ENCODE results near the gene FYN. TPM values are rescaled to one million over a fixed set of nuclear protein-coding genes. Genes with fewer than 3 reads are reported as not detected.

FYN gene
- total RNA-seq, 4 donors from 2014 or later, result 55.3 to 249 (median 74.3) TPM

- Histone ChIP-seq H3K27ac (peak overlapping the region in 3 of 4 donors; percentile 42 to 66 (median 51)), H3K4me1 (peaks cover 0 to 34% (median 0%) of the 10 kb centered on the region in 4 donors), H3K27me3 (no peaks in the 10 kb centered on the region), H3K4me3 (no peak overlapping the region), H3K36me3 (no peaks in the 10 kb centered on the region), H3K9me3 (no peaks in the 10 kb centered on the region)
- DNase-seq, result no peak
- no peak for TF ChIP-seq POLR2A (IDR thresholded peaks at IDR 0.05)
- TF ChIP-seq CTCF (IDR thresholded peaks at IDR 0.05), result no peak
Measured at GRCh38 chr6:111662072-111662793, 211.0 kb downstream of the FYN start.

DNA sequence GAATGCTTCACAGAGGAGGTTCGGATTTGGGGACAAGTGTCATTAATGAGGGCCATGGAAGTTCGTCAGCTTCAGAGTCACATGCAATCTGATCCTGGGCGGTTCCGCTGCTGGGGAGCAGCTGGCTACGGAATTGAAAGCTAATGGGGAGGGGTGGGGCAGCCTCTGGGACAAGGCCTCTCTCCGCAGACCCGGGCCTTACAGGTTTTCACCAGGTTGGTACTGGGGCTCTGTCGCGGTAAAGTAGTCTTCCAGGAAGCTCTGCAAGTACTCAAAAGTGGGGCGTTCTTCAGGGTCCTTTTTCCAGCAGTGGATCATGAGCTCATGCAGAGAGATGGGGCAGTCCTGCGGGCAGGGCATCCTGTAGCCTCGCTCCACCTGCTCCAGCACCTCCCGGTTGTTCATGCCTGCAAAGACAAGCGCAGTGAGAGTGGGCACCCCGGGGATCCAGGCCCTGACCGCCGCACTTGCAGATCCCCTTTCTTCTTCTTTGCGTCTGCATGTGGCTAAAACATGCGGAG is 211.7 kb downstream of the FYN start:
- Histone ChIP-seq H3K27ac (peak overlapping the region in 2 of 4 donors; percentile 51 to 66), H3K27me3 (no peaks in the 10 kb centered on the region), H3K4me3 (peak overlapping the region in 1 of 4 donors; percentile 20), H3K36me3 (no peaks in the 10 kb centered on the region), H3K9me3 (no peaks in the 10 kb centered on the region), H3K4me1 (peaks cover 0 to 31% (median 0%) of the 10 kb centered on the region in 4 donors)
- no peak for TF ChIP-seq POLR2A (IDR thresholded peaks at IDR 0.05)
- no peak for TF ChIP-seq CTCF (IDR thresholded peaks at IDR 0.05)
- DNase-seq, result peak in 1 of 3 donors; percentile 55

GRCh38 chr6:111660531-111660930 is 212.7 kb downstream of the FYN start:
- Histone ChIP-seq H3K36me3 (no peaks in the 10 kb centered on the region), H3K4me1 (peaks cover 0 to 27% (median 0%) of the 10 kb centered on the region in 4 donors), H3K27ac (no peak overlapping the region), H3K4me3 (no peak overlapping the region), H3K9me3 (no peaks in the 10 kb centered on the region), H3K27me3 (no peaks in the 10 kb centered on the region)
- TF ChIP-seq POLR2A (IDR thresholded peaks at IDR 0.05) (no peak), CTCF (IDR thresholded peaks at IDR 0.05) (no peak)
- DNase-seq, result no peak

GRCh38 chr6:111658462-111659154 is 214.6 kb downstream of the FYN start:
- no peak overlapping the region for H3K27ac ChIP-seq

GRCh38 chr6:111657146-111657545 is 216.1 kb downstream of the FYN start:
- TF ChIP-seq CTCF (IDR thresholded peaks at IDR 0.05) (no peak), POLR2A (IDR thresholded peaks at IDR 0.05) (no peak)
- Histone ChIP-seq H3K4me1 (peaks cover 0 to 13% (median 0%) of the 10 kb centered on the region in 4 donors), H3K27ac (no peak overlapping the region), H3K36me3 (no peaks in the 10 kb centered on the region), H3K27me3 (no peaks in the 10 kb centered on the region), H3K9me3 (no peaks in the 10 kb centered on the region), H3K4me3 (no peak overlapping the region)
- DNase-seq, result no peak

More at GRCh38 chr6:111658462-111659154, 214.6 kb downstream of the FYN start:
- TF ChIP-seq POLR2A (IDR thresholded peaks at IDR 0.05) (no peak), CTCF (IDR thresholded peaks at IDR 0.05) (no peak)
- H3K4me3 ChIP-seq, result no peak overlapping the region
- no peak for DNase-seq
- peaks cover 0 to 21% (median 0%) of the 10 kb centered on the region in 4 donors for H3K4me1 ChIP-seq
- H3K36me3 ChIP-seq, result no peaks in the 10 kb centered on the region
- no peaks in the 10 kb centered on the region for H3K27me3 ChIP-seq
- no peaks in the 10 kb centered on the region for H3K9me3 ChIP-seq
